HEK293T (cell line): ENCODE measurements around the gene TENT4A.

Experiments used
- ARNT ChIP-seq: fragments of 450-650 bp; IDR thresholded peaks from 2 replicates; pipeline ENCODE4 v1.6.1; 2017; ENCODE audit warnings: mild to moderate bottlenecking
- ELF4 ChIP-seq: fragments of 450-650 bp; IDR thresholded peaks from 2 replicates; pipeline ENCODE4 v1.6.1; 2017; ENCODE audit warnings: antibody characterized with exemption
- FOXA1 ChIP-seq: fragments of 450-650 bp; IDR thresholded peaks from 2 replicates; pipeline ENCODE4 v1.6.1; 2016; ENCODE audit warnings: mild to moderate bottlenecking
- FOXK2 ChIP-seq: fragments of 450-650 bp; IDR thresholded peaks from 2 replicates; pipeline ENCODE4 v1.6.1; 2016; ENCODE audit warnings: mild to moderate bottlenecking
- FOXM1 ChIP-seq: fragments of 450-650 bp; IDR thresholded peaks from 2 replicates; pipeline ENCODE4 v1.6.1; 2017; ENCODE audit warnings: mild to moderate bottlenecking, borderline replicate concordance
- TARDBP ChIP-seq: fragments of 450-650 bp; IDR thresholded peaks from 2 replicates; pipeline ENCODE4 v1.6.1; 2016
- TF ChIP-seq, protein P1 (sequence below): fragments of 450-650 bp; IDR thresholded peaks from 2 replicates; pipeline ENCODE4 v1.6.1; 2016

GRCh38 chr5:6727231-6727630 is 14.0 kb downstream of the TENT4A start:
- TF ChIP-seq TARDBP (no peak), FOXA1 (no peak), ELF4 (no peak), ARNT (no peak), FOXM1 (no peak), FOXK2 (no peak)
- TF ChIP-seq, protein P1, sequence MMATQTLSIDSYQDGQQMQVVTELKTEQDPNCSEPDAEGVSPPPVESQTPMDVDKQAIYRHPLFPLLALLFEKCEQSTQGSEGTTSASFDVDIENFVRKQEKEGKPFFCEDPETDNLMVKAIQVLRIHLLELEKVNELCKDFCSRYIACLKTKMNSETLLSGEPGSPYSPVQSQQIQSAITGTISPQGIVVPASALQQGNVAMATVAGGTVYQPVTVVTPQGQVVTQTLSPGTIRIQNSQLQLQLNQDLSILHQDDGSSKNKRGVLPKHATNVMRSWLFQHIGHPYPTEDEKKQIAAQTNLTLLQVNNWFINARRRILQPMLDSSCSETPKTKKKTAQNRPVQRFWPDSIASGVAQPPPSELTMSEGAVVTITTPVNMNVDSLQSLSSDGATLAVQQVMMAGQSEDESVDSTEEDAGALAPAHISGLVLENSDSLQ, result no peak
